GM13977 (cell line): ENCODE data around the gene PER2.
"Not testable (repeated sequence)": the region's sequence is repeated elsewhere in the genome, so short reads cannot be mapped to it uniquely, and the experiment has no call there.

ENCODE experiments used
- DNase-seq: peaks from one replicate; pipeline ENCODE4 v3.0.0; 2012; ENCODE audit warnings: low spot score
- CTCF ChIP-seq: IDR thresholded peaks from 2 replicates; pipeline ENCODE4 v1.5.1; 2012; ENCODE audit warnings: mild to moderate bottlenecking, control low read depth; ENCODE audit not compliant: insufficient read depth; ENCODE audit errors: extremely low read depth, missing control alignments
- in situ Hi-C: fragments of 300-500 bp; cut with MboI; formaldehyde crosslinking; loops from one replicate; pipeline ENCODE4 v1.12.0; 2022; ENCODE audit warnings: low sequenced_read_pairs, low pct_unique_long_range_greater_than_20kb, mixed read lengths, inconsistent platforms; ENCODE audit not compliant: unreplicated experiment

Gene PER2

GRCh38 chr2:238281826-238282480 lies 6.5 kb downstream of the PER2 start:
- in situ Hi-C loops: no loop called here
- TF ChIP-seq CTCF: no peak
- no peak for DNase-seq

DNA sequence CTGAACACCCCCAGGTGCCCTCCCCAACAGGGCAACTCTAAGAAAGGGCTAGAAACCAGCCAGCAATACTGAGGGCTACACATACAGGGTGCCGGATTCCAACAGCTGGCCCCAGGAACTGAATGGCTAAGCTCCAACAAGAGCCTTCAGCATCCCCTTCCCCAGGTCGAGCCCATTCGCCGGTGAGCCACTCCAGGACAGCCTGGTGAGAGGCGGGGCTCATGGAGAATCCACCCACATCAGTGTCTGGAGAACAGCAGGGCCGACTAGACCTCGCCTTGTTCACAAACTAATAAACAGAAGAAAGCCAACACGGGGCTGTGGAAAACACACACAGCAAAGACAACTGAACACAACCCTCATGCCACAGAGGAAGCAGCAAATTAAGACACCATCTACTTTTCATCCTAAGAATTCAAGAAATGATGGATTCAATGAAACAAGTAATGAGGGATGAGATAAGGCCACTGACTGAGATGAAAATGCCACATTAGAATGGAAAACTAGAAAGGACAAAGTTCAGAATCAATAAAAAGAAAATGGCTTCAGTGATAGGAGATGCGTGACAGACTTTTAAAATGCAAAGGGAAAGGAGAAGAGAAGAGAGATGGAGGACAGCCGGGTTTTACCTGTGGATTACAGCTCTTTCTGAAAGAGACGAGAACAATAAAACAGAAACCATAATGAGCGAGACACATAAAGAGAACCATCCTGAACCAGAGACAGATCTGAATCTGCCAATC lies 8.2 kb downstream of the PER2 start:
- in situ Hi-C loops: no loop called here
- TF ChIP-seq CTCF: no peak

GRCh38 chr2:238279324-238279682 lies 9.1 kb downstream of the PER2 start:
- no peak for DNase-seq
- in situ Hi-C loops: no loop called here
- TF ChIP-seq CTCF: no peak

More for the DNA sequence above, 8.2 kb downstream of the PER2 start:
- no peak for DNase-seq

- in situ Hi-C loops: no loop called here
- no peak for TF ChIP-seq CTCF
- DNase-seq: no peak
These were observed 9.6 kb downstream of the PER2 start for GRCh38 chr2:238278626-238279323.

DNA sequence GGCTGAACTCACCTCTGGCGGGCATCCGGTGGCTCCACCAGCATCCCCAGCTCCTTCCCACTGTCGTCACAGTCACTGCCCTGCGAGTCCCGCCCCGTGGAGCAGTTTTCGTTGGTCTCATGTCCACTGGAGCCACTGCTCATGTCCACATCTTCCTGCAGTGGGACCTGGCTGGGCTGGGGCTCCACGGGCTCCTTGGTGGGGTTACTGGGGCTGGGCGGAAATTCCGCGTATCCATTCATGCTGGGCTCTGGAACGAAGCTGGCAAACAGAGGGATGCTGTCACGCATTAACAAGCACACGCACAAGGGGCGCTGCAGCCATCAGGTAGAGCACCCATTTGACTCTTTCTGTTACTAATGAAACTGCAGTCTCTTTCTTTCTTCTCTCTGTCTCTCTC lies 10.7 kb downstream of the PER2 start:
- in situ Hi-C loops: no loop called here
- no peak for DNase-seq
- TF ChIP-seq CTCF: no peak

- in situ Hi-C loops: no loop called here
- no peak for DNase-seq
- no peak for TF ChIP-seq CTCF
These were observed 14.1 kb downstream of the PER2 start for GRCh38 chr2:238274152-238274865.

GRCh38 chr2:238273433-238273832 lies 15.0 kb downstream of the PER2 start:
- in situ Hi-C loops, DNase-seq: not testable (repeated sequence)
